HepG2 (cell line): ENCODE measurements around the gene KLF13. TPM values are rescaled to one million over a fixed set of nuclear protein-coding genes. Genes with fewer than 3 reads are reported as not detected.

Source experiments
- BCL6 ChIP-seq: IDR thresholded peaks from 2 replicates; pipeline ENCODE4 v1.6.1; 2016; ENCODE audit warnings: missing genetic modification reagents, missing compliant biosample characterization
- DMAP1 ChIP-seq: IDR thresholded peaks from 2 replicates; pipeline ENCODE4 v1.6.1; 2016
- HNRNPK ChIP-seq: fragments of 200-400 bp; formaldehyde crosslinking; IDR thresholded peaks from 2 replicates; pipeline ENCODE4 v1.6.1; 2018; ENCODE audit warnings: low read length, low read depth, moderate library complexity, mild to moderate bottlenecking; ENCODE audit not compliant: poor library complexity, severe bottlenecking
- HNRNPLL ChIP-seq: fragments of 200-400 bp; formaldehyde crosslinking; IDR thresholded peaks from 2 replicates; pipeline ENCODE4 v1.6.1; 2017; ENCODE audit warnings: mild to moderate bottlenecking, low read depth, low read length; ENCODE audit not compliant: poor library complexity, severe bottlenecking
- MATR3 ChIP-seq: sonication (generic); formaldehyde crosslinking; IDR thresholded peaks from 2 replicates; pipeline ENCODE4 v1.4.0; 2020; ENCODE audit warnings: missing genetic modification reagents
- MEIS1 ChIP-seq: sonication (generic); formaldehyde crosslinking; IDR thresholded peaks from 2 replicates; pipeline ENCODE4 v1.9.0; 2021; ENCODE audit warnings: mild to moderate bottlenecking, missing genetic modification reagents, moderate library complexity, borderline replicate concordance
- PATZ1 ChIP-seq: sonication (generic); formaldehyde crosslinking; IDR thresholded peaks from 2 replicates; pipeline ENCODE4 v1.4.0; 2020; ENCODE audit warnings: missing genetic modification reagents
- SMAD3 ChIP-seq: sonication (generic); formaldehyde crosslinking; IDR thresholded peaks from 2 replicates; pipeline ENCODE4 v1.4.0; 2020; ENCODE audit warnings: missing genetic modification reagents
- TBL1XR1 ChIP-seq: fragments of 150-350 bp; IDR thresholded peaks from 2 replicates; pipeline ENCODE4 v1.6.1; 2014; ENCODE audit warnings: borderline replicate concordance, low read length; ENCODE audit not compliant: partially characterized antibody
- TFAP4 ChIP-seq: sonication (generic); IDR thresholded peaks from 2 replicates; pipeline ENCODE4 v1.6.1; 2016; ENCODE audit warnings: low read depth, borderline replicate concordance
- ZBTB40 ChIP-seq, 2 experiments: fragments of 450-650 bp in 1 of 2; sonication (generic) in 1 of 2; formaldehyde crosslinking in 1 of 2; IDR thresholded peaks; 2 replicates each; pipeline versions ENCODE4 v1.6.1 to v1.8.0; 2016 to 2022; ENCODE audit warnings: antibody characterized with exemption in 1 of 2, mild to moderate bottlenecking in 1 of 2, missing genetic modification reagents in 1 of 2
- ZNF263 ChIP-seq: sonication (generic); formaldehyde crosslinking; IDR thresholded peaks from 2 replicates; pipeline ENCODE4 v1.4.0; 2020; ENCODE audit warnings: missing genetic modification reagents
- ZNF317 ChIP-seq: sonication (generic); formaldehyde crosslinking; IDR thresholded peaks from 2 replicates; pipeline ENCODE4 v1.5.0; 2020; ENCODE audit warnings: mild to moderate bottlenecking, missing genetic modification reagents
- ZNF34 ChIP-seq: sonication (generic); formaldehyde crosslinking; IDR thresholded peaks from 2 replicates; pipeline ENCODE4 v1.4.0; 2020; ENCODE audit warnings: mild to moderate bottlenecking, missing genetic modification reagents, borderline replicate concordance
- ZNF558 ChIP-seq: sonication (generic); formaldehyde crosslinking; IDR thresholded peaks from 2 replicates; pipeline ENCODE4 v1.9.0; 2022; ENCODE audit warnings: mild to moderate bottlenecking, missing genetic modification reagents, borderline replicate concordance
- ZNF598 ChIP-seq: sonication (generic); formaldehyde crosslinking; IDR thresholded peaks from 2 replicates; pipeline ENCODE4 v1.5.1; 2020; ENCODE audit warnings: mild to moderate bottlenecking, missing genetic modification reagents, borderline replicate concordance
- ZNF749 ChIP-seq: sonication (generic); formaldehyde crosslinking; IDR thresholded peaks from 2 replicates; pipeline ENCODE4 v1.8.0; 2022; ENCODE audit warnings: mild to moderate bottlenecking, missing genetic modification reagents, moderate library complexity, borderline replicate concordance
- polyA plus RNA-seq, 8 experiments: library from polyadenylated mRNA; depleted of rRNA in 3 of 8; stranded (reverse) in 7 of 8; unstranded in 1 of 8; fragments of >200 nt; fragmentation: Illumina TruSeq in 4 of 8; extraction: Trizol in 4 of 8; gene quantifications; 2 replicates each; pipeline versions ENCODE4 v1.2.1 to v1.2.3, GENCODE V29; 2011 to 2016; ENCODE audit warnings: low read depth in 4 of 8, missing spikeins in 1 of 8, mixed read lengths in 1 of 8; ENCODE audit not compliant: insufficient read depth in 1 of 8
- total RNA-seq, 5 experiments: library from RNA; depleted of rRNA; stranded (reverse); fragments of >200 nt; fragmentation: Illumina TruSeq; extraction: Trizol; gene quantifications; 2 replicates each; pipeline ENCODE4 v1.2.3, GENCODE V29; 2016; ENCODE audit warnings: low read depth in 1 of 5

The KLF13 gene
- total and polyA plus RNA-seq, 2 of the 13 experiments (the other 11 are each of a cell fraction or from before 2014, with no cell fraction given), result 16.8 to 25.1 TPM

- no peak for TF ChIP-seq ZNF558 (CRISPR knock-in tag)
- TF ChIP-seq ZNF598, result no peak
- TF ChIP-seq ZNF749 (CRISPR knock-in tag), result 0 out of 2 replicates have a peak, but pooled peaks have one; percentile 54
- peak; percentile 82 for TF ChIP-seq PATZ1
- peak; percentile 39 for TF ChIP-seq HNRNPLL
- TF ChIP-seq ZBTB40 (IDR thresholded peaks at IDR 0.05), result no peak
- no peak for TF ChIP-seq ZBTB40 (CRISPR knock-in tag; IDR thresholded peaks at IDR 0.05)
- peak; percentile 33; the same call in 1 of the 2 replicates for TF ChIP-seq TFAP4
- no peak for TF ChIP-seq MEIS1 (CRISPR knock-in tag)
- no peak for TF ChIP-seq BCL6 (CRISPR knock-in tag)
- TF ChIP-seq ZNF317 (CRISPR knock-in tag), result no peak
- TF ChIP-seq ZNF263 (CRISPR knock-in tag), result no peak; the same call in 1 of the 2 replicates
- no peak for TF ChIP-seq ZNF34 (CRISPR knock-in tag)
- TF ChIP-seq SMAD3 (CRISPR knock-in tag), result no peak
- TF ChIP-seq HNRNPK, result no peak
- no peak for TF ChIP-seq TBL1XR1
- no peak for TF ChIP-seq DMAP1 (CRISPR knock-in tag)
- TF ChIP-seq MATR3, result no peak
These were observed at the start of gene KLF13 (continued) for GRCh38 chr15:31326156-31326874.
